NCI-H1105 (cell line): ENCODE results near the gene OR9I1.

Source experiments
- DNase-seq: peaks from one replicate; lab custom pipeline; 2025; lab: John Stamatoyannopoulos, UW

The OR9I1 gene

GRCh38 chr11:58125469-58125868, at the start of gene OR9I1:
Gene OR9I1, minus strand, starts transcription at chr11:58125530. Its CDS starts 6,086 bp downstream, at chr11:58119444.
- no peak for DNase-seq

DNA sequence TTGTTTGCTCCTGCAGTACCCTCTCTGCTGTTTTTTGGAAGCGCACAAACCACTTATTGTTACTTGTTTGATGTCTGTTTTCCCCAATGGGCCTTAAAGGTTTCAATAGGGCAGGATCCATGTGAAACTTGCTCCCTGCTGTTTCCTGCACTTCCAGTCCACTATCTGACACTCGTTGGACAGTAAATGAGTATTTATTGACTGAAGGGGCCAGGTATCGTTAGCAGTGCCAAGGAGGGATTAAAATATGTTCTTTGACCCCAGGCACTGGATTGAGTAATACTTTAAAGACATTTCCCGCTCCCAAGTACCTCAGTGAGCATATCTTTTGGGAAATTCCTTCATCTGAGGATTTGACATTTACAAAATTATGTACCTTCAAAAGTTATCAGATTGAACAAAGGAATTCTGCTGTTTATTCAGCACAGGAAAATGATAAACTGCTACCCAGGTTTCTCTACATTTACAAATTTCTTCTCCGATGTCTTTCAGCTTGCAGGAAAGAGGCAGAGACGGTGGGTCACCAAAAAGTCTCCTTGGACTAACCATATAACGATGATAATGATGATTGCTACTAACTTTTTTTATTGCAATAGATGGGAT, 40.3 kb upstream of the OR9I1 start:
- no peak for DNase-seq

DNA sequence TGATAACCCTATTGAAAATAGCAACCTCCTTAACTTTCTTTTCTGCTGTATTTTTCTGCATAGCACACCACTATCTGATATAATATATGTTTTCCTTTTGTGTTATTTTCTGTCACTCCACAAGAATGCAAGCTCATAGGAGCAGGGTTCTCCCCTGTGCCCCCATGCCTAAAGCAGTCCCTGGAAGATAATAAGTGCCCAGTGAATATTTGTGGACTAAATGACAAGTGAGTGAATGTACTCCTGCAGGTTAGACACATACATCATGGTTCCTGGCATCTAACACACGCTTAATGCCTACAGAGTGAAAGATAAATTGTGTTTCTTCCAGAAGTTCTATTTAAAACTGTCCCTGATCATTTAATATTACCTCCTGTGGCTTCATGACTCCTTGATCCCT, 39.7 kb upstream of the OR9I1 start:
- DNase-seq, result no peak

DNA sequence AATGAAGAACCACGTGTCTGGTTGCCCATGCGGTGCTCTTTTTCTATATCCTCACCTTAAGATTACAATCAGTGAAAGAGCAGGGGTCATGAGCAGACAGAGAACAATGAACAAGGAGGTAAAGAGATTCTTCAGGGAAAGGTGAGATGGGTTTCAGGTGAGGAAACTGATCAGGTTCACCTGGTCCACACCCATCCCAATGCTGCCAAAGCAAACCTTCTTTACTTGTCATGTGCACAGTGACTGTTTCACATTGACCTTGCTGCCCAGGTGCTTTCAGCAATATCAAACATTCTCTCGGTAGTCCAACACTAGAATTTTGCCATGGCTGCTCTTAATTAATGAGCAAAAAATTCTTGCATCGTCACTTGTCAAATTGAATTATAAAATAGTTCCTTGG, 39.1 kb upstream of the OR9I1 start:
- no peak for DNase-seq

DNA sequence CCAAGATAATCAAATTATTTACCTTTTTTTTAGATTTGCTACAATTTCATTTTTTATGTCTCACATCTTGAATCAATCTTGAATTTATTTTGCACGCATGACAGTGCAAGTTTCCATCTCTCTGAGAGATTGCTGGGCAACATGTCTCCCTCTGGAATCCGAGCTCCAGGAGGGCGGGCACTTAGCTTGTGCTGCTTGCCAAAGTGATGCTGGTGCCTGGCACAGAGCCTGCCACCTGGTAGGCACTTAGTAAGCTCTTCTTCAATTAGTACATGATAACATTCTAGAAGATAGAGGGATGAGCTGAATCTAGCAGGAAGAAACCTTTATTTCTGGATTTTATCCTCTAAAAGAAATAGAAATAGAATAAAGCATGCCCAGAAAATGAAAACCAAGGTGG, 27.5 kb upstream of the OR9I1 start:
- no peak for DNase-seq

DNA sequence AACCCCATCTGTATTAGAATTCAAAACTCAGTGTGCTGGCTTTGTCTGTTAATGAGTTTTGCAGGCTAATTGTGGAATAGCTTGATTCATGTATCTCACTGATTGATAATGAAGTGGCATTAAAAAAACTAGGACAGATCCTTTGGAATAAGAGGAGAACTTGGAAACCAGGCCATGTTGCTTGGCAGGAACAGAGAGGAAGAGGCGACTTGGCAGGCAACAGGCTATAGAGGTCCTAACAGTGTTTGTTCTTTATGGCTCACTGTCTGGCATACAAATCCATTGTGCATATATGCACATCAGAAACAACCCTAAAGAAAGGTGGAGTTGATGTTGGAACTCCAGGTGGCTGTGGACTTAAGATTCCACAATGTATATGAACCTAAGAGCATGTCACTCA, 17.4 kb upstream of the OR9I1 start:
- no peak for DNase-seq

- no peak for DNase-seq
Observed at GRCh38 chr11:58135171-58135570, 9.8 kb upstream of the OR9I1 start.

DNA sequence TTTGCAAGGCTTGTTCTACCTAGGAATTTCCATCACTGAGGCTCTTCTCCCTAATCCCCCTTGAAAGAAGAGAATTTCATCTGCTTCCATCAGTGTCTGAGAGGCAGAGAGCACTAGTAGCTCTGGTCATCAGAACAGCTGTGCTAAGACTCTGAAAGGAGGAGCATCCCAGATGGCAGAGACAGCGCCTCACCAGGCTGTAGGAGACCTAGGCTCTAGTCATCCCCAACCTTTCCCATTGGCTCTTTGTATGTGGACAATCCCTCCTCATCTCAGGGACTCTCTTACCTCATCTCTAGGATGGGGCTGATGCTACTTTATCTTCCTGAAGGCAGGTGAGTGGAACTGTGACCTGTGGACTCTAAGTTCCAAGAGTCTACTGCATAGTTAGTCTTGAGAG, 8.8 kb upstream of the OR9I1 start:
- no peak for DNase-seq

DNA sequence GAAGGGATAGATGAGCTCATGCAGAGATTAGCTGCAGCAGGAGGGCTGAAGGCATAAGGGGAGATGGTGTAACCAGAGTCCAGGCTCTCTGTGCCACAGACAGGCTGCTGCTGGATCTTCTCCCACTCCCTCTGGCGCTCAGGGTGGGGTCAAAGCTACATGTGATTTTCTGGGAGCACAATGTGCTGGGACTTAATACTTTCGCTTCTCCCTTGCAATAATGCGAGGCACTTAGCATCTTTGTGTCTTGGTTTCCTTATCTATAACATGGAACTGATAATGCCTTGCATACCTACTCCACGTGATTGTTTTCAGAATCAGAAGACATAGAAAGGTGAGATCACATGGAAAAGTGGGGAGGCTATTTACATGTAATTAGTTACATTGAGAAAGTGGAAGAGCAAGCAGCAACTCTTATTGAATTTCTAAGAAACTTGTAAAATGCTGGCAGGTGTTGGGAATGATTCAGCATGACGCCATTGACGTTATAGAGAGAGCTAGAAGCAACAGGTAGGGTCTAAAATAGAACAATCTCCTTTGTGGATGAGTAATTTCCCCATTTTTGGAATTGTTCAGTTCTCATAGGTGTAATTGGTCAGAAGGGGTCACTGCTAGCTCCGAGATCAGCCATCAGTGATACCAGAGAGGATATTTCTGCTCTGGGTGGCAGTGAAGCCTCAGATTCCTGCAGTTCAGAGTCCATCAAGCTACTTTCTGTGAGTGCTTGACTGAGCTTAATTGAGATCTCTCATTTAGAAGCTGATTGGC, 8.2 kb upstream of the OR9I1 start:
- no peak for DNase-seq

- DNase-seq, result no peak
Observed at GRCh38 chr11:58127350-58127749, 2.0 kb upstream of the OR9I1 start.

- no peak for DNase-seq
Observed at GRCh38 chr11:58121096-58121495, 4.2 kb downstream of the OR9I1 start.

GRCh38 chr11:58097437-58097836, 27.9 kb downstream of the OR9I1 start:
- no peak for DNase-seq

DNA sequence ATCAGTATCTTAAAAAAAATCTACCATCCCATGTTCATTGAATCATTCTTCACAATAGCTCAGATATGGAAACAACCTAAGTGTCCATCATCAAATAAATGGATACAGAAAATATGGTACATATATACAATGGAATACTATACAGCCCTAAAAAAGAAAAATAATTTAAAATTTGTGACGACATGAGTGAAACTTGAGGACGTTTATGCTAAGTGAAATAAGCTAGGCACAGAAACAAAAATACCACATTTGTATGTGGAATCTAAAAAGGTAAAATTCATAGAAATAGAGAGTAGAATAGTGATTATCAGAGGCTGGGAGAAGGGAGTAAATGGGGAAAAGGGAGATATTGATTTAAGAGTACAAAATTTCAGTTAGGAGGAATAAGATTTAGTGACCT, 38.8 kb downstream of the OR9I1 start:
- no peak for DNase-seq

DNA sequence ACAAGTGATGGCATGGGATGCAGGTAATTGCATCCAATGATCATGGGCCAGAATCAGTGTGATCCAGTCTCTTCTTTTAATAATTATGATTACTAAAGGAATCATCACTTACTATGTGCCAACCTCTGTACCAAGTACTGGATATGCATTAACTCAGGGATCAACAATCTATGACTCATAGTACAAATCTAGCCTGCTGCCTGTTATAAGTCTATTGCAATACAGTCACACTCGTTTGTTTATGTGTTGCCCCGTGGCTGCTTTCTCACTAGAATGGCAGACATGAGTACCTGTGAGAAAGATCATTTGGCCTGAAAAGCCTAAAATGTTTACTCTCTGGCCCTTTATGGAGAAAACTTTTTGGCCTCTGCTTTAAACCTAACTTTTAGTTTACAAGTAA, 49.5 kb downstream of the OR9I1 start:
- DNase-seq, result no peak

DNA sequence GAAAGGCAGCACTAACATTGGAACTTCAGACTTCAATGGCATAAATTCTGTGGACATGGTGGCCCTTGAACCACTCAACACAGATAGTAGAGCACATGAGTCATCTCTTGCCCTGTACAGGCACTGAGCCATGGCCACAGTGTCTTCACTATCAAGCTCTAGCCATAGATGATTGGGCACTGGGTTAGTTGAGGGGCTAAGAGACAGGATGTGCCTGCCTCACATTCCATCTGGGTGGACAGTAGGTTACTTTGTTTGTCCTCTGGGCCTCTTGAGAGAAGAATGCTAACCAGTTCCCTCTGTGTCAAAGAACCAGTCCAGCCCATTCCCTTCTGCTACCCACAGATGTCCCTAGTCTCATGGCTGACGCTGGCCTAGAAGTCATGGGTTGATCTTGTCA, 54.7 kb downstream of the OR9I1 start:
- no peak for DNase-seq

DNA sequence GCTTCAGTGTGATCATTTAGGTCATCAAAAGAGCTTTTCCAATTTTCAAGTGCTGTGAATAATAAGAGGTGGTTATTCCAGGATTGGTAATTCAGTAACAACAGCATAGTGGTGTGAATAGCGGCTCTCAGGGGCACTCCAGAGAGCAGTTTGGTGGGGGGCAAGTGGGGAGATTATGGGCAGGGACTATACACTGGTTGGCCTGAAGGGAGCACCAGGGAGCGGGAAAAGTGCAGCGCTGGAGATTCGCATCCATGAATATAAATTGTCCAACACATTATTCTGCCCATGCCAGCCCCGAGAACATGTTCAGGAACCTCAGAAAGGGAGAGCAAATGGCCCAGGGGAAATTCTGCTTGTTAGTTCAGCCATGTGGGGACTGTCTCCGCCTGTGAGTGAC, 56.7 kb downstream of the OR9I1 start:
- DNase-seq, result no peak

- no peak for DNase-seq
Observed at GRCh38 chr11:58067685-58068084, 57.6 kb downstream of the OR9I1 start.
